HepG2 (cell line): Measurements from ENCODE around the gene TTC31. TPM values are rescaled to one million over a fixed set of nuclear protein-coding genes. Genes with fewer than 3 reads are reported as not detected.

ENCODE experiments used
- ARNT2 ChIP-seq: sonication (generic); formaldehyde crosslinking; IDR thresholded peaks from 2 replicates; pipeline ENCODE4 v1.8.0; 2022; ENCODE audit warnings: mild to moderate bottlenecking, low read depth, missing genetic modification reagents, moderate library complexity
- ATAD3A ChIP-seq: sonication (generic); formaldehyde crosslinking; IDR thresholded peaks from 2 replicates; pipeline ENCODE4 v1.4.0; 2020; ENCODE audit warnings: missing genetic modification reagents
- FLYWCH1 ChIP-seq: sonication (generic); formaldehyde crosslinking; IDR thresholded peaks from 2 replicates; pipeline ENCODE4 v1.8.1; 2023; ENCODE audit warnings: mild to moderate bottlenecking, missing genetic modification reagents
- KDM2A ChIP-seq: sonication (generic); formaldehyde crosslinking; IDR thresholded peaks from 2 replicates; pipeline ENCODE4 v1.4.0; 2020; ENCODE audit warnings: low read depth, missing genetic modification reagents, borderline replicate concordance
- KDM6A ChIP-seq: IDR thresholded peaks from 2 replicates; pipeline ENCODE4 v1.6.1; 2016; ENCODE audit warnings: low read depth
- MEIS1 ChIP-seq: sonication (generic); formaldehyde crosslinking; IDR thresholded peaks from 2 replicates; pipeline ENCODE4 v1.9.0; 2021; ENCODE audit warnings: mild to moderate bottlenecking, missing genetic modification reagents, moderate library complexity, borderline replicate concordance
- PRMT3 ChIP-seq: sonication (generic); formaldehyde crosslinking; IDR thresholded peaks from 2 replicates; pipeline ENCODE4 v1.8.1; 2022; ENCODE audit warnings: low read depth, mild to moderate bottlenecking, moderate library complexity, missing genetic modification reagents, borderline replicate concordance
- RNF2 ChIP-seq: fragments of 450-650 bp; conservative IDR thresholded peaks from 2 replicates; pipeline ENCODE4 v1.6.1; 2016; ENCODE audit warnings: low read depth
- RORA ChIP-seq: sonication (generic); formaldehyde crosslinking; IDR thresholded peaks from 2 replicates; pipeline ENCODE4 v1.5.0; 2020; ENCODE audit warnings: mild to moderate bottlenecking, missing genetic modification reagents, moderate library complexity
- SAP130 ChIP-seq: IDR thresholded peaks from 2 replicates; pipeline ENCODE4 v1.6.1; 2016; ENCODE audit warnings: low read depth
- SETDB1 ChIP-seq: sonication (generic); formaldehyde crosslinking; IDR thresholded peaks from 2 replicates; pipeline ENCODE4 v1.5.1; 2020; ENCODE audit warnings: missing genetic modification reagents, mild to moderate bottlenecking, borderline replicate concordance
- SIN3B ChIP-seq: fragments of 150-350 bp; IDR thresholded peaks from 2 replicates; pipeline ENCODE4 v1.6.1; 2014; ENCODE audit warnings: low read length
- SNRNP70 ChIP-seq: fragments of 200-400 bp; formaldehyde crosslinking; IDR thresholded peaks from 2 replicates; pipeline ENCODE4 v1.6.1; 2017; ENCODE audit warnings: mild to moderate bottlenecking, low read depth, low read length, moderate library complexity
- SP2 ChIP-seq: sonication (generic); formaldehyde crosslinking; IDR thresholded peaks from 2 replicates; pipeline ENCODE4 v1.5.1; 2020; ENCODE audit warnings: mild to moderate bottlenecking, missing genetic modification reagents
- XBP1 ChIP-seq: sonication (generic); formaldehyde crosslinking; IDR thresholded peaks from 2 replicates; pipeline ENCODE4 v1.5.0; 2020; ENCODE audit warnings: missing genetic modification reagents
- ZFAT ChIP-seq: sonication (generic); formaldehyde crosslinking; conservative IDR thresholded peaks from 2 replicates; pipeline ENCODE4 v1.8.1; 2023; ENCODE audit warnings: missing genetic modification reagents, inconsistent platforms
- polyA plus RNA-seq, 8 experiments: library from polyadenylated mRNA; depleted of rRNA in 3 of 8; stranded (reverse) in 7 of 8; unstranded in 1 of 8; fragments of >200 nt; fragmentation: Illumina TruSeq in 4 of 8; extraction: Trizol in 4 of 8; gene quantifications; 2 replicates each; pipeline versions ENCODE4 v1.2.1 to v1.2.3, GENCODE V29; 2011 to 2016; ENCODE audit warnings: low read depth in 4 of 8, missing spikeins in 1 of 8, mixed read lengths in 1 of 8; ENCODE audit not compliant: insufficient read depth in 1 of 8
- total RNA-seq, 5 experiments: library from RNA; depleted of rRNA; stranded (reverse); fragments of >200 nt; fragmentation: Illumina TruSeq; extraction: Trizol; gene quantifications; 2 replicates each; pipeline ENCODE4 v1.2.3, GENCODE V29; 2016; ENCODE audit warnings: low read depth in 1 of 5
- TF ChIP-seq, protein P1 (sequence below): sonication (generic); formaldehyde crosslinking; IDR thresholded peaks from 2 replicates; pipeline ENCODE4; 2020; ENCODE audit warnings: missing genetic modification reagents, mild to moderate bottlenecking, borderline replicate concordance
- TF ChIP-seq, protein P2 (sequence below): sonication (generic); formaldehyde crosslinking; IDR thresholded peaks from 2 replicates; pipeline ENCODE4 v1.8.0; 2022; ENCODE audit warnings: mild to moderate bottlenecking, missing genetic modification reagents
- TF ChIP-seq, protein P3 (sequence below): IDR thresholded peaks from 2 replicates; pipeline ENCODE4 v1.6.1; 2018; ENCODE audit warnings: missing genetic modification reagents
- TF ChIP-seq, protein P4 (sequence below): sonication (generic); formaldehyde crosslinking; IDR thresholded peaks from 2 replicates; pipeline ENCODE4 v1.4.0; 2020; ENCODE audit warnings: missing genetic modification reagents, borderline replicate concordance

Gene TTC31
- total and polyA plus RNA-seq, 2 of the 13 experiments (the other 11 are each of a cell fraction or from before 2014, with no cell fraction given) = 28.3 to 39.5 TPM

- TF ChIP-seq PRMT3 (CRISPR knock-in tag) (peak; percentile 99), SP2 (peak; percentile 81), FLYWCH1 (no peak), KDM6A (CRISPR knock-in tag) (no peak), XBP1 (CRISPR knock-in tag) (no peak; the same call in 1 of the 2 replicates), ZFAT (CRISPR knock-in tag) (no peak), SIN3B (peak; percentile 85), KDM2A (CRISPR knock-in tag) (peak; percentile 100), SETDB1 (CRISPR knock-in tag) (no peak; the same call in 1 of the 2 replicates), RNF2 (peak; percentile 61; the same call in 1 of the 2 replicates), ARNT2 (CRISPR knock-in tag) (peak; percentile 90), RORA (no peak), ATAD3A (CRISPR knock-in tag) (no peak), SNRNP70 (no peak), SAP130 (CRISPR knock-in tag) (peak; percentile 98), MEIS1 (CRISPR knock-in tag) (0 out of 2 replicates have a peak, but pooled peaks have one; percentile 95)
- TF ChIP-seq, protein P1, sequence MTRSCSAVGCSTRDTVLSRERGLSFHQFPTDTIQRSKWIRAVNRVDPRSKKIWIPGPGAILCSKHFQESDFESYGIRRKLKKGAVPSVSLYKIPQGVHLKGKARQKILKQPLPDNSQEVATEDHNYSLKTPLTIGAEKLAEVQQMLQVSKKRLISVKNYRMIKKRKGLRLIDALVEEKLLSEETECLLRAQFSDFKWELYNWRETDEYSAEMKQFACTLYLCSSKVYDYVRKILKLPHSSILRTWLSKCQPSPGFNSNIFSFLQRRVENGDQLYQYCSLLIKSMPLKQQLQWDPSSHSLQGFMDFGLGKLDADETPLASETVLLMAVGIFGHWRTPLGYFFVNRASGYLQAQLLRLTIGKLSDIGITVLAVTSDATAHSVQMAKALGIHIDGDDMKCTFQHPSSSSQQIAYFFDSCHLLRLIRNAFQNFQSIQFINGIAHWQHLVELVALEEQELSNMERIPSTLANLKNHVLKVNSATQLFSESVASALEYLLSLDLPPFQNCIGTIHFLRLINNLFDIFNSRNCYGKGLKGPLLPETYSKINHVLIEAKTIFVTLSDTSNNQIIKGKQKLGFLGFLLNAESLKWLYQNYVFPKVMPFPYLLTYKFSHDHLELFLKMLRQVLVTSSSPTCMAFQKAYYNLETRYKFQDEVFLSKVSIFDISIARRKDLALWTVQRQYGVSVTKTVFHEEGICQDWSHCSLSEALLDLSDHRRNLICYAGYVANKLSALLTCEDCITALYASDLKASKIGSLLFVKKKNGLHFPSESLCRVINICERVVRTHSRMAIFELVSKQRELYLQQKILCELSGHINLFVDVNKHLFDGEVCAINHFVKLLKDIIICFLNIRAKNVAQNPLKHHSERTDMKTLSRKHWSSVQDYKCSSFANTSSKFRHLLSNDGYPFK (CRISPR knock-in tag) = peak; percentile 96
- TF ChIP-seq, protein P2, sequence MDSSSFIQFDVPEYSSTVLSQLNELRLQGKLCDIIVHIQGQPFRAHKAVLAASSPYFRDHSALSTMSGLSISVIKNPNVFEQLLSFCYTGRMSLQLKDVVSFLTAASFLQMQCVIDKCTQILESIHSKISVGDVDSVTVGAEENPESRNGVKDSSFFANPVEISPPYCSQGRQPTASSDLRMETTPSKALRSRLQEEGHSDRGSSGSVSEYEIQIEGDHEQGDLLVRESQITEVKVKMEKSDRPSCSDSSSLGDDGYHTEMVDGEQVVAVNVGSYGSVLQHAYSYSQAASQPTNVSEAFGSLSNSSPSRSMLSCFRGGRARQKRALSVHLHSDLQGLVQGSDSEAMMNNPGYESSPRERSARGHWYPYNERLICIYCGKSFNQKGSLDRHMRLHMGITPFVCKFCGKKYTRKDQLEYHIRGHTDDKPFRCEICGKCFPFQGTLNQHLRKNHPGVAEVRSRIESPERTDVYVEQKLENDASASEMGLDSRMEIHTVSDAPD (CRISPR knock-in tag) = peak; percentile 88; the same call in 1 of the 2 replicates
- TF ChIP-seq, protein P3, sequence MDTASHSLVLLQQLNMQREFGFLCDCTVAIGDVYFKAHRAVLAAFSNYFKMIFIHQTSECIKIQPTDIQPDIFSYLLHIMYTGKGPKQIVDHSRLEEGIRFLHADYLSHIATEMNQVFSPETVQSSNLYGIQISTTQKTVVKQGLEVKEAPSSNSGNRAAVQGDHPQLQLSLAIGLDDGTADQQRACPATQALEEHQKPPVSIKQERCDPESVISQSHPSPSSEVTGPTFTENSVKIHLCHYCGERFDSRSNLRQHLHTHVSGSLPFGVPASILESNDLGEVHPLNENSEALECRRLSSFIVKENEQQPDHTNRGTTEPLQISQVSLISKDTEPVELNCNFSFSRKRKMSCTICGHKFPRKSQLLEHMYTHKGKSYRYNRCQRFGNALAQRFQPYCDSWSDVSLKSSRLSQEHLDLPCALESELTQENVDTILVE (CRISPR knock-in tag) = peak; percentile 94
- TF ChIP-seq, protein P4, sequence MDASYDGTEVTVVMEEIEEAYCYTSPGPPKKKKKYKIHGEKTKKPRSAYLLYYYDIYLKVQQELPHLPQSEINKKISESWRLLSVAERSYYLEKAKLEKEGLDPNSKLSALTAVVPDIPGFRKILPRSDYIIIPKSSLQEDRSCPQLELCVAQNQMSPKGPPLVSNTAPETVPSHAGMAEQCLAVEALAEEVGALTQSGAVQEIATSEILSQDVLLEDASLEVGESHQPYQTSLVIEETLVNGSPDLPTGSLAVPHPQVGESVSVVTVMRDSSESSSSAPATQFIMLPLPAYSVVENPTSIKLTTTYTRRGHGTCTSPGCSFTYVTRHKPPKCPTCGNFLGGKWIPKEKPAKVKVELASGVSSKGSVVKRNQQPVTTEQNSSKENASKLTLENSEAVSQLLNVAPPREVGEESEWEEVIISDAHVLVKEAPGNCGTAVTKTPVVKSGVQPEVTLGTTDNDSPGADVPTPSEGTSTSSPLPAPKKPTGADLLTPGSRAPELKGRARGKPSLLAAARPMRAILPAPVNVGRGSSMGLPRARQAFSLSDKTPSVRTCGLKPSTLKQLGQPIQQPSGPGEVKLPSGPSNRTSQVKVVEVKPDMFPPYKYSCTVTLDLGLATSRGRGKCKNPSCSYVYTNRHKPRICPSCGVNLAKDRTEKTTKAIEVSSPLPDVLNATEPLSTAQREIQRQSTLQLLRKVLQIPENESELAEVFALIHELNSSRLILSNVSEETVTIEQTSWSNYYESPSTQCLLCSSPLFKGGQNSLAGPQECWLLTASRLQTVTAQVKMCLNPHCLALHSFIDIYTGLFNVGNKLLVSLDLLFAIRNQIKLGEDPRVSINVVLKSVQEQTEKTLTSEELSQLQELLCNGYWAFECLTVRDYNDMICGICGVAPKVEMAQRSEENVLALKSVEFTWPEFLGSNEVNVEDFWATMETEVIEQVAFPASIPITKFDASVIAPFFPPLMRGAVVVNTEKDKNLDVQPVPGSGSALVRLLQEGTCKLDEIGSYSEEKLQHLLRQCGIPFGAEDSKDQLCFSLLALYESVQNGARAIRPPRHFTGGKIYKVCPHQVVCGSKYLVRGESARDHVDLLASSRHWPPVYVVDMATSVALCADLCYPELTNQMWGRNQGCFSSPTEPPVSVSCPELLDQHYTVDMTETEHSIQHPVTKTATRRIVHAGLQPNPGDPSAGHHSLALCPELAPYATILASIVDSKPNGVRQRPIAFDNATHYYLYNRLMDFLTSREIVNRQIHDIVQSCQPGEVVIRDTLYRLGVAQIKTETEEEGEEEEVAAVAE (CRISPR knock-in tag) = peak; percentile 95
These were observed 10.6 kb upstream of the TTC31 start, which contains the start of gene MRPL53 (continued) for GRCh38 chr2:74472086-74472944.
